Kidney epithelial cell (primary cell): ENCODE results near the gene ARHGAP23. TPM values are rescaled to one million over a fixed set of nuclear protein-coding genes. Genes with fewer than 3 reads are reported as not detected.

Source experiments
- DNase-seq: peaks from one replicate; pipeline ENCODE4 v3.0.0-alpha.2; 2010; ENCODE audit warnings: low read depth
- H3K27me3 ChIP-seq: 2 replicates; pipeline ENCODE4 v1.6.0; 2011; ENCODE audit warnings: low read length; ENCODE audit not compliant: control insufficient read depth, insufficient read depth
- H3K36me3 ChIP-seq: 2 replicates; pipeline ENCODE4 v1.5.1; 2011; ENCODE audit warnings: low read length; ENCODE audit not compliant: control insufficient read depth, insufficient read depth
- H3K4me3 ChIP-seq: 2 replicates; pipeline ENCODE4 v1.5.1; 2011; ENCODE audit warnings: low read depth, mild to moderate bottlenecking, control low read depth, low read length
- CTCF ChIP-seq: IDR thresholded peaks from 2 replicates; pipeline ENCODE4 v1.5.1; 2011; ENCODE audit warnings: mild to moderate bottlenecking, moderate library complexity, low read length, control low read depth, inconsistent platforms; ENCODE audit not compliant: insufficient read depth, poor library complexity, severe bottlenecking
- total RNA-seq: library from RNA; depleted of rRNA; stranded (reverse); fragments of >200 nt; gene quantifications from 2 replicates; pipeline ENCODE4 v1.2.3, GENCODE V29; 2015

Gene ARHGAP23
- total RNA-seq, 1 donor from 2014 or later: 52.8 TPM

- H3K4me3 ChIP-seq: no peak overlapping the region
- H3K27me3 ChIP-seq: peaks cover 24% of the 10 kb centered on the region
- H3K36me3 ChIP-seq: no peaks in the 10 kb centered on the region
- no peak for DNase-seq
- TF ChIP-seq CTCF: no peak
Observed at GRCh38 chr17:38541281-38541680, 113.0 kb downstream of the ARHGAP23 start.

GRCh38 chr17:38542286-38542685, 114.0 kb downstream of the ARHGAP23 start:
- no peak for TF ChIP-seq CTCF
- no peaks in the 10 kb centered on the region for H3K36me3 ChIP-seq
- DNase-seq: no peak
- peaks cover 22% of the 10 kb centered on the region for H3K27me3 ChIP-seq
- H3K4me3 ChIP-seq: no peak overlapping the region

GRCh38 chr17:38543403-38544174, 115.3 kb downstream of the ARHGAP23 start:
- H3K36me3 ChIP-seq: no peaks in the 10 kb centered on the region
- TF ChIP-seq CTCF: no peak
- peaks cover 22% of the 10 kb centered on the region for H3K27me3 ChIP-seq
- no peak for DNase-seq
- H3K4me3 ChIP-seq: no peak overlapping the region

GRCh38 chr17:38544175-38544838, 116.0 kb downstream of the ARHGAP23 start:
- no peak for DNase-seq
- no peak for TF ChIP-seq CTCF
- peaks cover 25% of the 10 kb centered on the region for H3K27me3 ChIP-seq
- no peak overlapping the region for H3K4me3 ChIP-seq
- no peaks in the 10 kb centered on the region for H3K36me3 ChIP-seq

- H3K36me3 ChIP-seq: no peaks in the 10 kb centered on the region
- H3K27me3 ChIP-seq: peaks cover 27% of the 10 kb centered on the region
- H3K4me3 ChIP-seq: no peak overlapping the region
- no peak for TF ChIP-seq CTCF
- DNase-seq: no peak
Observed at GRCh38 chr17:38544839-38545209, 116.6 kb downstream of the ARHGAP23 start.
